DND-41 (cell line): ENCODE measurements around the gene ZFP69B.

ENCODE experiments used
- ATAC-seq: fragments of 200-7000 bp; cut with Tn5 transposase; 3 replicates; pipeline ENCODE4 v1.9.1; 2021; ENCODE audit warnings: low read depth; ENCODE audit not compliant: insufficient read depth
- DNase-seq: peaks from one replicate; pipeline ENCODE4 v3.0.0-alpha.2; 2020
- H2AFZ ChIP-seq: 2 replicates; pipeline ENCODE4 v1.6.0; 2012; ENCODE audit warnings: low read depth, low read length
- H3K27ac ChIP-seq: 2 replicates; pipeline ENCODE4 v1.5.1; 2012; ENCODE audit warnings: low read length, inconsistent platforms
- H3K27me3 ChIP-seq: fragments of 200-600 bp; sonication (generic); 2 replicates; pipeline ENCODE4 v1.6.0; 2012; ENCODE audit warnings: low read length, mild to moderate bottlenecking, inconsistent platforms; ENCODE audit not compliant: insufficient read depth, poor library complexity
- H3K36me3 ChIP-seq: 2 replicates; pipeline ENCODE4 v1.5.1; 2012; ENCODE audit warnings: low read length, inconsistent platforms; ENCODE audit not compliant: insufficient read depth
- H3K4me1 ChIP-seq: 2 replicates; pipeline ENCODE4 v1.5.1; 2012; ENCODE audit warnings: mild to moderate bottlenecking, low read length; ENCODE audit not compliant: insufficient read depth
- H3K4me2 ChIP-seq: 2 replicates; pipeline ENCODE4 v1.6.0; 2012; ENCODE audit warnings: mild to moderate bottlenecking, moderate library complexity, low read length, inconsistent platforms; ENCODE audit not compliant: insufficient read depth
- H3K4me3 ChIP-seq, 2 experiments: fragments of 200-600 bp in 1 of 2; shearing (Covaris generic) in 1 of 2; 2 replicates each; pipeline ENCODE4 v1.5.1; 2012 to 2016; ENCODE audit warnings: inconsistent platforms in 2 of 2, low read length in 2 of 2, mild to moderate bottlenecking in 2 of 2, low read depth in 1 of 2, moderate library complexity in 1 of 2
- H3K79me2 ChIP-seq: 2 replicates; pipeline ENCODE4 v1.6.0; 2012; ENCODE audit warnings: low read length, inconsistent platforms; ENCODE audit not compliant: insufficient read depth
- H3K9ac ChIP-seq: 2 replicates; pipeline ENCODE4 v1.6.0; 2012; ENCODE audit warnings: low read depth, mild to moderate bottlenecking, inconsistent platforms, low read length, moderate library complexity
- H3K9me3 ChIP-seq: 2 replicates; pipeline ENCODE4 v1.5.1; 2012; ENCODE audit warnings: low read length, moderate library complexity, mild to moderate bottlenecking, inconsistent platforms; ENCODE audit not compliant: insufficient read depth, severe bottlenecking
- H4K20me1 ChIP-seq: 2 replicates; pipeline ENCODE4 v1.6.0; 2012; ENCODE audit warnings: low read length; ENCODE audit not compliant: insufficient read depth
- CTCF ChIP-seq: IDR thresholded peaks from 2 replicates; pipeline ENCODE4 v1.5.1; 2012; ENCODE audit warnings: borderline replicate concordance, low read length, moderate library complexity, mild to moderate bottlenecking; ENCODE audit not compliant: poor library complexity, severe bottlenecking; ENCODE audit errors: extremely low read depth
- EZH2 ChIP-seq: IDR thresholded peaks from 3 replicates; pipeline ENCODE4 v1.6.1; 2012; ENCODE audit warnings: borderline replicate concordance, low read depth, mild to moderate bottlenecking, moderate library complexity, low read length, inconsistent platforms; ENCODE audit not compliant: severe bottlenecking

ZFP69B gene

GRCh38 chr1:40508375-40509341 is 58.4 kb downstream of the ZFP69B start, which contains the start of gene EXO5:
TSS of gene EXO5 (plus strand) at chr1:40508767. CDS start at chr1:40514545, 5,778 bp downstream.
- Histone ChIP-seq H3K4me1 (peaks cover 26% of the 10 kb centered on the region), H2AFZ (peak within 1 kb of the TSS; percentile 91), H3K4me2 (peak within 1 kb of the TSS; percentile 85), H3K9ac (peak within 1 kb of the TSS; percentile 83), H3K27me3 (no peaks in the 10 kb centered on the region), H3K9me3 (peaks cover 28% of the 10 kb centered on the region), H4K20me1 (no peaks in the 10 kb centered on the region), H3K4me3 (peak within 1 kb of the TSS; percentile 69 to 84), H3K79me2 (peaks cover 42% of the 10 kb centered on the region), H3K36me3 (peaks cover 17% of the 10 kb centered on the region), H3K27ac (peak within 1 kb of the TSS; percentile 70)
- peak; percentile 88 for DNase-seq
- TF ChIP-seq CTCF (no peak), EZH2 (no peak)
- peak; percentile 97 for ATAC-seq
